Spleen (tissue), 11 donors: Measurements from ENCODE around the gene TUBGCP6. TPM values are rescaled to one million over a fixed set of nuclear protein-coding genes. Genes with fewer than 3 reads are reported as not detected.

Source experiments
- DNase-seq: peaks from one replicate; pipeline ENCODE4 v3.0.0-alpha.2; 2020
- H3K27ac ChIP-seq, 8 donors: fragments of 200-600 bp; sonication (generic) in 7 of 8; 1 replicate in 4 of 8; 2 replicates in 4 of 8; pipeline versions ENCODE4 v1.5.0 to v1.8.0; 2016 to 2021; ENCODE audit warnings: inconsistent platforms in 4 of 8, mild to moderate bottlenecking in 4 of 8, moderate library complexity in 1 of 8
- H3K27me3 ChIP-seq, 7 donors: fragments of 200-600 bp; sonication (generic) in 6 of 7; replicated peaks in 1 of 7; 1 replicate in 4 of 7; 2 replicates in 3 of 7; pipeline versions ENCODE4 v1.5.0 to v1.8.0; 2016 to 2021; ENCODE audit warnings: inconsistent platforms in 3 of 7, mild to moderate bottlenecking in 1 of 7
- H3K36me3 ChIP-seq, 6 donors: fragments of 200-600 bp; sonication (generic) in 5 of 6; 1 replicate in 4 of 6; 2 replicates in 2 of 6; pipeline versions ENCODE4 v1.5.0 to v1.8.0; 2016 to 2021; ENCODE audit warnings: inconsistent platforms in 2 of 6
- H3K4me1 ChIP-seq, 6 donors: fragments of 200-600 bp; sonication (generic) in 5 of 6; 1 replicate in 3 of 6; 2 replicates in 3 of 6; pipeline versions ENCODE4 v1.5.0 to v1.8.0; 2016 to 2021; ENCODE audit warnings: inconsistent platforms in 3 of 6
- H3K4me3 ChIP-seq, 8 donors: fragments of 200-600 bp; sonication (generic) in 7 of 8; 1 replicate in 4 of 8; 2 replicates in 4 of 8; pipeline versions ENCODE4 v1.5.0 to v1.8.0; 2016 to 2021; ENCODE audit warnings: inconsistent platforms in 4 of 8, mild to moderate bottlenecking in 4 of 8, moderate library complexity in 2 of 8
- H3K9me3 ChIP-seq, 8 donors: fragments of 200-600 bp; sonication (generic) in 7 of 8; 1 replicate in 4 of 8; 2 replicates in 4 of 8; pipeline versions ENCODE4 v1.5.0 to v1.8.0; 2016 to 2021; ENCODE audit warnings: inconsistent platforms in 4 of 8
- CTCF ChIP-seq, 11 experiments: fragments of 200-600 bp in 7 of 11; fragments of 450-650 bp in 4 of 11; sonication (generic) in 4 of 11; IDR thresholded peaks in 8 of 11; conservative IDR thresholded peaks in 3 of 11; 1 replicate in 7 of 11; 2 replicates in 4 of 11; pipeline versions ENCODE4 v1.4.0 to v1.8.0; 2016 to 2021; ENCODE audit warnings: antibody characterized with exemption in 11 of 11, inconsistent platforms in 4 of 11, mild to moderate bottlenecking in 1 of 11
- POLR2A ChIP-seq, 3 donors: fragments of 450-650 bp; IDR thresholded peaks; one replicate each; pipeline ENCODE4 v1.5.1; 2017; ENCODE audit warnings: antibody characterized with exemption in 3 of 3, mild to moderate bottlenecking in 1 of 3
- POLR2AphosphoS5 ChIP-seq, 3 donors: sonication (generic); formaldehyde crosslinking; IDR thresholded peaks; one replicate each; pipeline ENCODE4 v1.5.1; 2017; ENCODE audit warnings: antibody characterized with exemption in 3 of 3
- WGBS, 5 donors: extraction: QIAGEN DNeasy Blood & Tissue Kit in 3 of 5; methylation state at CpG; one replicate each; pipeline versions ENCODE4 v1.1.5 to v1.1.7; 2013 to 2018; 5-methylcytosine and 5-hydroxymethylcytosine counted together
- intact Hi-C: fragments of 100-400 bp; cut with DNase I; formaldehyde crosslinking; loops from one replicate; pipeline ENCODE4 v1.15.0; 2023; ENCODE audit warnings: low total_unique reads
- polyA plus RNA-seq, 3 donors: library from polyadenylated mRNA; stranded (reverse); fragments of 200-250 nt; gene quantifications; one replicate each; pipeline ENCODE4 v1.2.1, GENCODE V29; 2013
- total RNA-seq, 7 donors: library from RNA; depleted of rRNA in 3 of 7; stranded (reverse); fragments of >200 nt in 3 of 7; fragmentation: NEBNext Ultra II Directional in 4 of 7; extraction: Animal tissue kit (Norgen Biotek cat#: 25700) in 4 of 7; gene quantifications; one replicate each; pipeline versions ENCODE4 v1.1.0 to v1.2.1, GENCODE V29; 2016 to 2021
- donor health status: healthy with polysubstance abuse.
- donor health status: DM: no; HTN: no; CAD: no; lungs with moderate emphysema.
- donor health status: DM: no; HTN: no; CAD: no.
- donor health status: Bipolar disorder and iron deficiency.
- donor health status: healthy.
- donor health status: DM: no; HTN: no; CAD: no.
- donor health status: DM: yes; HTN: yes; CAD: no.

TUBGCP6 gene
- total and polyA plus RNA-seq, 10 donors = 36.0 to 98.0 (median 69.3) TPM

DNA sequence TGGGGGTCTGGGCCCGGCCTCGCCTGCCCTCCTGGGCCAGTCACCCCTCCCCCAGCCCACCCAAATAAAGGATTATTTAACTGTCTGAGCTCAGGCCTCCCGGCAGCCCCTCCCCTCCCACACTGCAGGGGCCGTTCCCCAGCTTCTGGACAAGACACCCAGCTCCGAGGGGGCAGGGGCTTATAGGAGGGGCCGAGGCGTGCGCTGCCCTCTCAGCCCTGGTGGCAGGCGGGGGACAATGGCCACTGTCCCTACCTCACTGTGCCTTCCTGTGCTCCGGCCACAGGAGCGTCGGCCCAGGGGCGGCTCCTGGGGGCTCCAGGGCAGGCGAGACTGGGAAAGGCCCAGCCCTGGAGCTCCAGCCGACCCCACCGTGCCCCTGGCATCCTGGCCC lies 46.2 kb downstream of the TUBGCP6 start:
- no peaks in the 10 kb centered on the region for H3K9me3 ChIP-seq
- H3K27ac ChIP-seq = no peak overlapping the region
- intact Hi-C loops = no loop called here
- H3K36me3 ChIP-seq = peaks cover 0 to 68% (median 45%) of the 10 kb centered on the region in 6 donors
- TF ChIP-seq POLR2A (IDR thresholded peaks at IDR 0.05) (no peak), POLR2AphosphoS5 (IDR thresholded peaks at IDR 0.05) (no peak), CTCF (IDR thresholded peaks at IDR 0.05 in 8 of 11, conservative IDR thresholded peaks at IDR 0.05 in 3 of 11) (no peak)
- peaks cover 18 to 82% (median 49%) of the 10 kb centered on the region in 6 donors for H3K4me1 ChIP-seq
- H3K4me3 ChIP-seq = no peak overlapping the region
- WGBS, 5 donors = 89 to 96% (median 91%) methylated on average over 7 to 16 of the region's 16 CpGs
- no peak for DNase-seq
- H3K27me3 ChIP-seq = no peaks in the 10 kb centered on the region

GRCh38 chr22:50197856-50198623 lies 46.8 kb downstream of the TUBGCP6 start:
- no peak for TF ChIP-seq POLR2A (IDR thresholded peaks at IDR 0.05)
- peak in 2 of 3 donors; percentile 39 to 67 for TF ChIP-seq POLR2AphosphoS5 (IDR thresholded peaks at IDR 0.05)
- TF ChIP-seq CTCF (IDR thresholded peaks at IDR 0.05 in 8 of 11, conservative IDR thresholded peaks at IDR 0.05 in 3 of 11) = no peak
- no peaks in the 10 kb centered on the region for H3K27me3 ChIP-seq
- peaks cover 0 to 68% (median 49%) of the 10 kb centered on the region in 6 donors for H3K36me3 ChIP-seq
- H3K27ac ChIP-seq = no peak overlapping the region
- no peaks in the 10 kb centered on the region for H3K9me3 ChIP-seq
- 91 to 94% (median 92%) methylated on average over 52 to 61 of the region's 61 CpGs for WGBS, 5 donors
- intact Hi-C loops = no loop called here
- peak; percentile 82 for DNase-seq
- no peak overlapping the region for H3K4me3 ChIP-seq
- peaks cover 24 to 82% (median 52%) of the 10 kb centered on the region in 6 donors for H3K4me1 ChIP-seq

DNA sequence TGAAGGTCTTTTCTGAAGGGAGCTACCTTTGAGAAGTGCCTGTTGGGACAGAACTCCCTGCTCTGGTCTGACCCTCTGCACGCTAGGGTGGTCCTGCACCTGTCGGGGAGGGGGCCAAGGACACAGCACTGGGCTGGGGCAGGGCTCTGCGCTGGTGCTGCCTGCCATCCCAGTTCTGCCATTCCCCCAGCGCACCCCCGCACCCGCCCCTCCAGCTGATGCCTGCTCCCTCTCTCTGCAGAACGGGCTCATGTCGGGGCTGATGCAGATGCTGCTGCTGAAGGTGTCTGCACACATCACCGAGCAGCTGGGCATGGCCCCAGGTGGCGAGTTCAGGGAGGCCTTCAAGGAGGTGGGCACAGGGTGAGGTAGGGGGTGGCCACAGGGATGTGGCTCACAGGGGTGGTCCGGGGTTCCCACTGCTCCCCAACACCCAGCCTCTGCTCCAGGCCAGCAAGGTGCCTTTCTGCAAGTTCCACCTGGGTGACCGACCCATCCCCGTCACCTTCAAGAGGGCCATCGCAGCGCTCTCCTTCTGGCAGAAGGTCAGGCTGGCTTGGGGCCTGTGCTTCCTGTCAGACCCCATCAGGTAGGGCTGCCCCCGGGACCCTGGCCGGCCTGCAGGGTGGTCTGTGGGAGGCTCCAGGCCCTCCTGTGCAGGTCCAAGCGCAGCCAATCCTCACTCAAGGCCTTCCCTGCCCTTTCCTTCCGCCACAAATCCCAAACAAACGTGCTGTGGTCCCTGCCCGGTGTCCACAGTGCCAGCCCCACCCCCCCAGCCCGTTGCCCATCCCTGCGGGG lies 47.6 kb downstream of the TUBGCP6 start:
- Histone ChIP-seq H3K4me3 (no peak overlapping the region), H3K27me3 (no peaks in the 10 kb centered on the region), H3K9me3 (no peaks in the 10 kb centered on the region), H3K36me3 (peaks cover 0 to 68% (median 49%) of the 10 kb centered on the region in 6 donors), H3K4me1 (peaks cover 28 to 82% (median 54%) of the 10 kb centered on the region in 6 donors), H3K27ac (no peak overlapping the region)
- intact Hi-C loops = no loop called here
- WGBS, 5 donors = 85 to 91% (median 87%) methylated on average over 19 to 23 of the region's 23 CpGs
- TF ChIP-seq POLR2A (IDR thresholded peaks at IDR 0.05) (no peak), CTCF (IDR thresholded peaks at IDR 0.05 in 8 of 11, conservative IDR thresholded peaks at IDR 0.05 in 3 of 11) (no peak), POLR2AphosphoS5 (IDR thresholded peaks at IDR 0.05) (peak in 2 of 3 donors; percentile 2 to 25)
- DNase-seq = no peak

DNA sequence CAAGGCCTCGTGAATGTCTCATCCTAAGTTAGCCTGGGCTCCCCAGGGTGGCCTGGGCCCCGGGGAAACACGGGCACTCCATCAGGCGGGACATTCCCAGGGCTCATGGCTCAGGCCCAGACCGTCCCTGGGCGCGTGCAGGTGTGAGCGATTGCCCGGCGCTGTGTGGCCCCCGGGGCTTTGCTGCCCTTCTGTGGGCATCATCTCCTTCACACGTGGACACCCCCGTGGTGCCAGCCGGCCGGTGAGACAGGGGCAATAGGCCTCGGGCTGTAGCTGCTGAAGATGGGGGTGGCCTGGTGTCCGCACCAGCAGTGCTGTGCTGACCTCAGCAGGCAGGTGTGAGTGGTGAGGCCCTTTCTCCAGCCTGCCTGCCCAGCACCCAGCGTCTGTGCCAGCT lies 48.6 kb downstream of the TUBGCP6 start:
- H3K36me3 ChIP-seq = peaks cover 0 to 68% (median 49%) of the 10 kb centered on the region in 6 donors
- no peak for DNase-seq
- no peaks in the 10 kb centered on the region for H3K27me3 ChIP-seq
- no peak overlapping the region for H3K27ac ChIP-seq
- WGBS, 5 donors = 85 to 98% (median 93%) methylated on average over 8 to 18 of the region's 18 CpGs
- peaks cover 30 to 82% (median 54%) of the 10 kb centered on the region in 6 donors for H3K4me1 ChIP-seq
- H3K9me3 ChIP-seq = no peaks in the 10 kb centered on the region
- no peak overlapping the region for H3K4me3 ChIP-seq
- TF ChIP-seq CTCF (IDR thresholded peaks at IDR 0.05 in 8 of 11, conservative IDR thresholded peaks at IDR 0.05 in 3 of 11) (no peak), POLR2AphosphoS5 (IDR thresholded peaks at IDR 0.05) (peak in 2 of 3 donors; percentile 4 to 56)
- intact Hi-C loops = no loop called here
